NCI-H748 treated with DMSO at 0.1 percent for 48 hours (cell line): ENCODE data around the gene SYNRG.
"Not testable (repeated sequence)": the region's sequence is repeated elsewhere in the genome, so short reads cannot be mapped to it uniquely, and the experiment has no call there.

Experiments used
- DNase-seq: peaks from one replicate; lab custom pipeline; 2025; lab: John Stamatoyannopoulos, UW

The SYNRG gene

DNA sequence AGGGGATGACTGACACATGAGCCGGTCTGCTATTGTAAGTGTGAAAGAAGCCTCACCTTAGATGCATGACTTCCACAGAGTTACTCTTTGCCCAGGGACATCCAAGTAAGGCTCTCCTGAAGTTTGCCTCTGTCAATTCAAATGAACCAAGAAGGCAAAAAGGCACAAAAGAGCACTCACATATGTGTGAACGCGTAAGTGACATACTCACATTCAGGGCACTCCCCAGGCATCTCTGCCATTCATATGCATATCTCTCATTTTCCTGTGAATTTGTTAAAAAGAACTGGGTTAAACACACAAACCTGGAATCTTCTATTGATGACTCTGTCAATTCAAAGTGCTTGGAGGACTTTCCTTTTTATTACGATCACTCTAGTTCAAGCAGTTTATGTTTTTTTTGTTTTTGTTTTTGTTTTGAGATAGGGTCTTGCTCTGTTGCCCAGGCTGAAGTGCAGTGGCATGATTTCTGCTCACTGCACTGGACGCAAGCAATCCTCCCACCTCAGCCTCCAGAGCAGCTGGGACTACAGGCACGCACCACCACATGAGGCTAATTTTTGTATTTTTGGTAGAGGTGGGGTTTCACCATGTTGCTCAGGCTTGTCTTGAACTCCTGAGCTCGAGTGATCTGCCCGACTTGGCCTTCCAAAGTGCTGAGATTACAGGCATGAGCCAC, 70.1 kb downstream of the SYNRG start:
- DNase-seq, result no peak

DNA sequence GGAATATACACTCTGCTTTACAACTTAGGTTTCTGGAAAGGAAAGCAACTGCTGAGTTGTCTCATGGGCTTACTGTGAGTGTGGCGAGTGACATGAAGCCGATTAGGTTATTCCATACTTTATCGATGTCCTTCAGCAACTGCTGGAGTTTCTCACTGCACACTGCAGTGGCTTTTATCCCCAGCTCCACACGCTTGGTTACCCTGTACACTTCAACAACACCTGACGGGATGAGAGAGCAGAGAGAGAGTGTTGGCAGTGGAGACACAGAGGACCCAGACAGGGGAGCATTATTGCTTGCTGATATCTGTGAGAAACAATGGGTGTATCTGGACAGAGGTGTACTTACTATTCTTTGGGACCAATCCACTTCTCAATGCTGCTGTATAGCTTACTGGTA, 73.3 kb downstream of the SYNRG start:
- DNase-seq, result no peak

DNA sequence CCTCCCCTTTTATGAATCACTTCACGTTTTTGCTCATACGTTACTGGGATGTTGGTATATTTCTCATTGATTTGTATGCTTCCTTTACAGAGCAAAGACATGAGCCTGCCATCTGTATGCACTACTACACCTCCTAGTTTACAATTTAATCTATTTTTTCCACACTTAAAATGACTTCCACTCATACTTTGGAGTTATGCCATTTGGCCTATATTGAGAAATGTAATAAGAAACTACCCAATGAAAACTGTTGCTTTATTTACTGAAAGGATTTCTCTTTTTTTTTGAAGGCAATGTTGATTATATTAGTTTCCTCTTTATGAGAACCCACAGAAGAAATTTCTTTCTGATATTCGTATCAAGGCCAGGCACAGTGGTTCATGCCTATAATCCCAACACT, 76.5 kb downstream of the SYNRG start:
- DNase-seq, result no peak

DNA sequence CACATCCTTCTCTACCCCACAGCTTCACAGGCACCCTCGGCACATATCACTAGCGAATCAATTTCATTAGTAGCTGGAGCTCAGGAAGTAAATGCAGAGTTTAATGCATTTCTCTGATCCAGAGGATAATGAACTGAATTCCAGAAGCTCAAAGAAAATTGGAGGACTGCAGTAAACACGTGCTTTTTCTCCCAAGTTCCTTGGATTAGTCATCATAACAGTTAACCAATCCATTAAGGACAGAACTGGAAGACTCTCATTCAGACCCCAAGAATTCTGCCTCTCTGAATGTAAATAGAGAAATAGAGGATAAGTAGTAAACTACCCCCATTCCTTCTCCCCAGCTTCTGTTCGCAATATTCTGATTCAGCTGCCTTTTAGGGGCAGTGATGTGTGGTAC, 78.8 kb downstream of the SYNRG start:
- no peak for DNase-seq

DNA sequence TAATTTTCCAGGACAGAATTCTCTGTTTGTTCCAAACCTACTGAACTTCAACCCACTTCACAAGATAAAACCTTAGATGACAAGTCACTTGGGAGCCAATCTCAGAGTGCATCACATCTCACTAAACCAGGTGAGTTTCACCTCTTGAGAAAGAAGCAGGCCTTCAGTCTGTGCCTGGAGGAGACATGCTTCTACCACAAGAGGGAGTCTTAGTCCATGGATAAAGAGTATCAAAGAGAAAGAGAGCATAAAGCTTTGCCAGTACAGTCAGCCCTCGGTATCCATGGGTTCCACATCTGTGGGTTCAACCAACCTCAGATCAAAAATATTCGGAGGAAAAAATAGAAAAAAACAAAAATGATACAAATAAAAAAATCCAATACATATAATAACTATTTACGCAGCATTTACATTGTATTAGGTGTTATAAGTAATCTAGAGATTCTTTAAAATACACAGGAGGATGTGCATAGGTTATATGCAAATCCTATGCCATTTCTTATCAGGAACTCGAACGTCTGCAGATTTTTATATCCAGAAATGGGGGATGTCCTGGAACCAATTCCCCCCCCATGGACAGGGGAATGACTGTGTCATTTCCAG, 81.9 kb downstream of the SYNRG start:
- DNase-seq, result peak; percentile 55

DNA sequence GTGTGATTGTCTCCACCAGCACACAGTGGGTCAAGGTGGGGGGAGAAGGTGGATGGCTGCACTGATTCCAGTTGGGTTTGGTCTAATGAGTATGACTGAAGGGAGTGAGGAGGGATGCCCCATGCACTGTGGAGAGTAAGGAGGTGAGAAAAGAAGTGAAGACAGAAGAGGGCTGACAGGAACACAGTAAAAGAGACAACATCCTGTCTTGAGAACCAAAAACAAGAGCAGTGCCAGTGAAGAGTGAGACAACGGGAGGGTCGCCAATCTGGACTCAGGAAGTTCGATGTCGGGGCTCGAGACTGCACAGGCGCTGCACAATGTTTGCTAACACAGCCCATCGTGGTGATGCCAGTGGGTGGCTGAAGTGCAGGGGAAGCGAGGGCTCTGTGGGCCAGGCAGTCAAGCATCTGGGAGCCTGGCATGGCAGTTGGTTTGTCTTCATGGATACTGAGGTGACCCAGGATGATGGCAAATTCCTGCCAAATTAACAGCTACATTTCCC, 85.5 kb downstream of the SYNRG start:
- no peak for DNase-seq

DNA sequence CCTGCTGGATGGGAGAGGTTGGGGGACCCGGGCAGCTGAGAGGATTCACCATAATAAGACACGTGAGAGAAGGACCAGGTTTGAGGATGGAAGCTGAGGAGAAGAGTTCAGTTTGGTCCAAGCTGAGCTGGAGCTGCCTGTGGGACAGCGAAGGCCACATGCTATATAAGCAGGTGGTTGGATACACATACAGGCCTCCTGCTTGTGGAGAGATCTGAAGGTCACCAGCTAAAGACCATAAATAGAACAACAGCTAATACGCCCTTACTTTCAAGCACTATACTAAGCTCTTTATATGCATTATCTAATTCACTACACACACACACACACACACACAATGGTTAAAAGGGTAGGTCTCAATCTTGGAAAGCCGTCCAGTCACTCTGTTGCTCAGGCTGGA, 87.4 kb downstream of the SYNRG start:
- DNase-seq, result no peak

DNA sequence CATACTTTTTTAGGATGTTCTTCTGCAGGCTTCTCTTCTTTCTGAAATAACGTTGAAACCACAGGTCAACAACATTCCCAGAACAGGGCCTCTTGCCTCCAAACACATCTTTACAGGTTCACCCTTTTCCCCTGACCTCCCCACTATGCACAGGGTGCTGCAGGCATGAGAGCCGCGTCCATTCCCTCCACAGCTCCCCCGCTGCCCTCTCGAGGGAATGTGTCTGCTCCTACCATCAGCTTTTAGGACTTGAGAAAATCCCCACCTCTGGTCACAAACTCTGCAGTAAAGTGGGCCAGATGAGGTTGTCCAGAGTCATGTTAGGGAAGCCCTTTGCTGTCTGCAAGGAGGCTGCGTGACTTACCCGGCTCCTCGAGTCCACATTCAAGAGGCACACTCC, 89.0 kb downstream of the SYNRG start:
- DNase-seq, result no peak

DNA sequence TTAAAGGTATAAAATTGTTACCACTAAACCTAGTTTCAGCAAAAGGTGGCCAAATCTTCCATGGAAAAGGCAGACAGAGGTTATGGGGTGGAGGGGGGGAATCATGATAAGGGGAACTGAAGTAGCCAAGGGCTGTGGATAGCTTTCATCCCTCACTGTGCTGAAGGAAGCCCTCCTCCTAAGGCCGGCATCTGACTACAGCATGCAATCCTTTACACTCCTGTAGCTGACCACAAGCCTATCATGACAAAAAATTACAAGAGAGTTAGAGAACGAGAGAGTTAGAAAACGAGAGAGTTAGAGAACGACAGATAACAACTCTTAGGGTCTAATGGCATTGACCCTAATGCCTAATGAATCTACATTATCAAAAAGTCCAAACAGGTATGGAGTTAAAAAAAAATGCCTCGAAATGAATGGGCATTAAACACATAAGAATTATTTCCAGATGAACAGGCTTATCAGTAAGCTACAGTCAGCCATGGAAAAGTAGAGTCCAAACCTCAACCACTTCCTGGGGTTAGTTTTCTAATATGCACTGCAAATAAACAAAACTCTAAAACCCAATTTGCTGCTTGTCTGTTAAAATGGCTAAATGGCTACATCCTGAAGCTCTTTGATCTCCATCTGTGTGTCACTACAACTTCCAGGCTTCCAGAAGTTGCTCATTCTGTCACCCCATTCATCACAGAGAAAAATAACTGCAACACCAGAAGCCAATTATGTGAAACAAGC, 89.8 kb downstream of the SYNRG start:
- DNase-seq, result no peak

DNA sequence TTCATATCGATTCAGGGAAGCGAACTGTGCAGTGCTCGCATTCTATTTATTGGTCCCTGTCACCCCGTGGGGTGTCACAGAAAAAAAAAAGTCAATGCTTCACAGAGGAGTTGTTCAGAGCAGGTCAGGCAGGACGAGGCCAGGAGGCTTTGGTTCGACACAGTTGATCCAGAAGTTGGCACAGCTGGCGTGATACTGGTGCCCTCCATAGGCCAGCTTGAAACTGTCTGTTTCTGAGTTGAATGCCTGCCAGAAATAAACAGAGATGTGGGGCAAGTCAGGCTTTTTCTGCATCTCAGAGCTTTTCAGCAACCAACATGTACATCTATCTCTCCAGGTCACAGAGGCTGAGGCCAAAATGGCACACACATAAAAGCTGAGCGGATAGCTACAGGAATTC, 90.4 kb downstream of the SYNRG start:
- DNase-seq, result no peak

DNA sequence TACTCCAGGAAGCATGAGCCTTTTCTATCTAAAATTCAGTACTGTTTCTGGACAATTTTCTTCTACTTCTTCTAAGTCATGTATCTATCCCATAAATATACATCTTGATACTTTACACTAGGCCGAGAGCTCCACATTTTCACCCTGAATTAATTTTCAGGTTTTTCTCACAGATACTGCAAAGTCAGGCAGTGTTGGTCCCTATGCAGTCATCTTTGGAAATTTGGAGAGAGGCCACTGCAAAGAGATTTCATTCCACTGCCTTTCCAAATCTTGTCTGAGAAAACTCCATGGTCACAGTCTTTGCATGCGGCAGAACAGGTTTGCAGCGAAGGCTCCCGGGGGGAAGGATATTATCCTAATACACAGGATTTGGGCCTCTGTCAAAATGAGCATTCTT, 91.3 kb downstream of the SYNRG start:
- DNase-seq, result no peak

DNA sequence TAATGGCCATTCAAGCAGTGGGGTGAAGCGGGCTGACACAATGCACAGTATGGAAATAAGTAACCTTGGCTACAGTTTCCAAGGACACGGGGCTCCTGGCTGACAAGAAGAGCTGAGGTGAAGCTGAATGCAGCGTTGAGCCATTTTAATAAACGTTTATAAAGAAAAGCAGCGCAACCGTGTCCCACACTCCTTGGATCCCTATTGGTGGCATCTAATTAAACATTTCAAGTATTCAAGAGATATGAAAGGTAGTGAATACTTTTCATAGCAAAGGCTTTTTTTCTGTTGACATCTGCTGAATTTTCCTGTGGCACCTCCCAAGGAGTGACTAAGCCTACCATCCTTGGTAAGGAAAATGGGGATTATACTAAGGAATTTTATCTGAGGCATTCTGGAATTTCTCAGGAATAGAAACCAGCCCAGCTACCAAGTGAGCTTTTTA, 93.1 kb downstream of the SYNRG start:
- DNase-seq, result no peak

DNA sequence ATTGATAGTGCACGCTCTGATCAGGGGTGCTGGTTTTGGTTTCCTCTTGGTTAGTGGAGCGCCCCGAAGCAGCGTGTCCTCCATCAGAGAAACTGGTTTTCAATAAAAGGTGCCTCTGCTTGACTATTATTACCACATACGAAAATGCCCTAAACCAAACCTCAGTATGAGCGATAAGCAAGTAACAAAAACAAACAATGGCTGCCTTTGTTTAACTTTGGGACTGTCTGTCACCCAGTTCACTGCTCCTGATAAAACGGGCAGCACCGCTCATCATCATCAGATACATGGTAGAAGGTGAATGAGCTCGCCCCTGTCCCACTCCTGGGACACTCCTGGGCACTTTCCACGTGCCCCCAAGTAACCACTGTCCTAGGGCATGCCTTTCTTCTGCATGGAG, 95.5 kb downstream of the SYNRG start:
- no peak for DNase-seq

DNA sequence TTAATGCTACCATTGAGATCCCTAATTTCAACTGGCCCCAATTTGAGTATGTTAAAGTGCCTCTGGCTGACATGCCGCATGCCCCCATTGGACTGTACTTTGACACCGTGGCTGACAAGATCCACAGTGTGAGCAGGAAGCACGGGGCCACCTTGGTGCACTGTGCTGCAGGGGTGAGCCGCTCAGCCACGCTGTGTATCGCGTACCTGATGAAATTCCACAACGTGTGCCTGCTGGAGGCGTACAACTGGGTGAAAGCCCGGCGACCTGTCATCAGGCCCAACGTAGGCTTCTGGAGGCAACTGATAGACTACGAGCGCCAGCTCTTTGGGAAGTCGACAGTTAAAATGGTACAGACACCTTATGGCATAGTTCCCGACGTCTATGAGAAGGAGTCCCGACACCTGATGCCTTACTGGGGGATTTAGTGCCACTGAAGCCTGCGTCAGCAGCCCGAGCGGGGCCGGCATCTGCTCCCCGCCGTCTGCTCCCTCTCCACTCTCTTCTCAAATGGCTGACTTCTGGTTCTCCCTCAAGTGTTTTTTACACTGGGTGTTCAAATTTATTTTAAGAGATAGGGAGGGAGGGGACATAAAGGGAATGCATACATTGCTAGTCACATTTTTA, 96.7 kb downstream of the SYNRG start:
- no peak for DNase-seq

DNA sequence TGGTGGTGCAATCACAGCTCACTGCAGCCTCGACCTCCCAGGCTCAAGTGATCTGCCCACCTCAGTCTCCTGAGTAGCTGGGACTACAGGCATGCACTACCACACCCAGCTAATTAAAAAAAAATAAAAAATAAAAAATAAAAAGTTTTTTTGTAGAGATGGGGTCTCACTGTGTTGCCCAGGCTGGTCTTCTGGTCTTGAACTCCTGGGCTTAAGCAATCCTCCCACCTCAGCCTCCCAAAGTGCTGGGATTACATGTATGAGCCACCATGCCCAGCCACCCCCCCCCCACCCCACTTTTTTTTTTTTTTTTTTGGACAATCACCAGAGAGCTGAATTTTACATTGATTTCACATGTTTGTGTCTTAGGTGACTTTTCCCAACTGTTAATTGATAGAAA, 97.6 kb downstream of the SYNRG start:
- not testable (repeated sequence) for DNase-seq

DNA sequence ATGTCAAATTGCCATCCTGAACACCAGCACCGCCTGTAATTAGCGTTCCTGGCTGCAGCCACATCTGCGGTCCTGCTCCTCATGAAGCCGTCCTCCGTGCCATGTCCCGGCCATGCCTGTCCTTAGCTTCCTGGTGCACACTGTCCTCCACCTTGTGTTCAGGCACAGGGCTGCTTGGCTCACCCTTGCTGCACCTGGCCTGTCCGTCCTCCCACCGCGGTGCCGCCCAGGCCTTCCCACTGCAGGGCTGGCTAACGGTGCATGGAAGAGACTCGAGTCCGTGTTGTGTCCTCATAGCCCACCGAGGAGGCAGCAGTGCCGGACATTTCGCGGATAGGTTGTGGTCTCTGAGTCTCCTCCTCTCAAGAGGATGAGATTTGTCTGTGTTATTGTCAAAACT, 99.2 kb downstream of the SYNRG start:
- DNase-seq, result no peak

DNA sequence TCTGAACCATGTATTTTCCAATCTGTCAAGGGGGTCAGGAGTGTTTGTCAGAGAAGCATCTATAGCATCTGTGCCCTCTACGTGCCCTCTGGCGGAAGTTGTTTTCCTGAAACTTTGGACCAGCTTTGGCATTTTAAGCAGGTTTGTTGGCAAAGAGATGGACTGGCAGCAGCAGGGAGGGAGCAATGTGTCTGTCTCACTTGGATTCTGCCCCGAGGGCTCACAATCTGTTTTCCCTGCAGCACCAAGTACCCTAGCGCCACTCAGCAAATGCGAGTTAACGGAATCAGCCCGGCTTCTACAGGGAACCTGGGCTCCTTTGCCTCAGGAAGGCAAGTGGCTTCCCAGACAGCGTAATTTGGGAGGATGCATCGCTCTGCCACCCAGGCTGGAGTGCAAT, 102.1 kb downstream of the SYNRG start:
- no peak for DNase-seq

DNA sequence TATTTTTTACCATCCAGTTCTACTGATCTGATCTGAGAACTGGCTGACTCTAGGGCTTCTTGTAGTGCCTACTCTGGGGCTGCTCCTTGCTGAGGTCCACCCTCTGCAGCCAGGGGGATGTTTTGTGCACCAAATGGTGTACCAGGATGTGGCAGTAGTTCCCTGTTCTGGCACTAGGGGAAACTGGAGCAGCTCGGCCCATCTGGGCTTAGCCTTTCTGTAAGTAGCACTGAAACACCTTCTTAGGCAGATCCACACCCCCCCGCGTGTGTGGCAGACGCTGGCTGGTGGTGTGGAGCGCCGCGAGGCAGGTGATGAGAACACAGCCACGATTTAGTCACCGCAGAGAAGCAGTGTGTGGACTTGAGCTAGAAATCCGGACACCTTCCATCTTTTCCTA, 102.5 kb downstream of the SYNRG start:
- no peak for DNase-seq

DNA sequence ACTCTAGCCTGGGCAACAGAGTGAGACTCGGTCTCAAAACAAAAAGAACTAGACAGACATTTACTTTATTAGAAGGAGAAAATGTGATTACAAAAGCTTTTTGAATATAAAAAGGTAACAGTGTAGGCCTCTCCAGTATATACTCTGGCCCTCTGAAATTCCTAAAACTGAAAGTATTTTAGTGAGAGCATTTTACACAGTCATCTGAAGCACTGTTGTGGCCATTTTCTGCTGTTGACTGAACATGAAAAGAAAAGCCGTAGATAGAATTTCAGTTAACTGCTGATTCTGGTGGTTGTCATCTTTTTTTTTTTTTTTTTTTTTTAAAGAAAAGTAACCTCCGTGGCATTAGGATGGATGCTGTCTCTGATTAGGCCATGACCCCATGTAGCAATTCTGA, 103.9 kb downstream of the SYNRG start:
- DNase-seq, result no peak

DNA sequence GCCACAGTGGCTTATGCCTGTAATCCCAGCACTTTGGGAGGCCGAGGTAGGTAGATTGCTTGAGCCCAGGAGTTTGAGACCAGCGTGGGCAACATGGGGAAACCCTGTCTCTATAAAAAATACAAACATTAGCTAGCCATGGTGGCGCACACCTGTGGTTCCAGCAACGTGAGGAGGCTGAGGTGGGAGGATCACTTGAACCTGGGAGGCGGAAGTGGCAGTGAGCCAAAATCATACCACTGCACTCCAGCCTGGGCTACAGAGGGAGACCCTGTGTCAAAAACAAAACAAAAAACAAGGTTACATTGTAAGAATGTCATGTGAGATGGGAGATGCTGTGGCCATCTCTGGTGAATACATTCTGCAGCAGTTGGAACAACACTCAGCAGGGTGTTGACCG, 106.1 kb downstream of the SYNRG start:
- no peak for DNase-seq

DNA sequence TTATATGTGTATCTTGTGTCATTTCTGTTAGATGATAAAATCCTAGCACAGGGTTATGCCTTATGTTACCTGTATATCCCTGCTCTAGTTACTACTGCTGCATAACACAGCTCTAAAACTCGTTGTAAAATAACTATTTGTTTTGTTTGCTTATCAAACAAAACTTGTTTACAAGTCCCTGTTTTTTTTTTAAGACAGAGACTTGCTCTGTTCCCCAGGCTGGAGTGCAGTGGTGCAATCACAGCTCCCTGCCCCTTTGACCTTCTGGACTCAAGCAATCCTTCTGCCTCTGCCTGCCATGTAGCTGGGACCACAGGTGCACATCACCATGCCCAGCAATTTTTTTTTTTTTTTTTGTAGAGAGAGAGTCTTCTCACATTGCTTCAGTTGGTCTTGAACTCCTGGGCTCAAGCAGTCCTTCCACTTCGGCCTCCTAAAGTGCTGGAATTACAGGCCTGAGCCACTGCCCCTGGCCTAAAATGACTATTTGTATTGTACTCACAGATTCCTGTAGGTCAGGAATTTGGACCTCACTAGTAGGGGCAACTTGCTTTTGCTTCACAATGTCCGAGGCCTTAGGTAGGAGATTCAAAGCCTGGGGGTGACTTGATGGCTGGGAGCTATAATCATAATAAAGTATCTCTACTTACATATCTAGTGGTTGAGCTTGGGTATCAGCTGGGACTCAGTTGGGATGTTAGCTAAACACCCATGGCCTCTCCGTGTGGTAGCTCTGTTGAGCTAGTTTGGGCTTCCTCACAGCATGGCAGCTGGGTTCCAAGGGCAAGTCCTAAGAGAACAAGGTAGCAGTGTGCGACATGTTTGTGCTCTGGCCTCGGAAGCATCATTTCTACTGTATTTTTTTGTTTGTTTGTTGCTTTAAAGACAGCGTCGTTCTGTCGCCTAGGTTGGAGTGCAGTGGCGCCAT, 106.9 kb downstream of the SYNRG start:
- DNase-seq, result no peak

DNA sequence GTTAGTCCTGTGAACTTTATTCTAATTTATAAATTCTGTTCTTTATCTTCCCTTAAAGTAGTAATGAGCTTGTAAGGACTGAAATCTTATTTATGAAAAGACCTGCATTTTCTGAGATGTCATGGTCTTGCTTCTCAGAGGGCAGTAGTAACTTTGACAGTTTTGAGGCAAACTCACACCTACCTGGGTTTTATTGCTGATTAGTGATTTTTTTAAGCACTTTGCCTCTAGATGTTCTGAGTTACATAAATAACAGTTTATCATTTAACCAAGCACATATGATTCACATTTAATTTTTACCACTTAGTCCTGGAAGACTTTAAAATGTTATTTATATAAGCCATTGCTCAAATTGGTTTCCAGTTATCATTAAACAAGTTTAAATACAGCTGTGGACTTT, 108.8 kb downstream of the SYNRG start:
- DNase-seq, result no peak
